B cell (primary cell): Measurements from ENCODE around the gene SACM1L.

Source experiments
- CTCF ChIP-seq: fragments of 200-600 bp; IDR thresholded peaks from one replicate; pipeline ENCODE4 v1.8.0; 2022; ENCODE audit warnings: antibody characterized with exemption, mild to moderate bottlenecking
- EZH2 ChIP-seq: IDR thresholded peaks from 2 replicates; pipeline ENCODE4 v1.6.1; 2012; ENCODE audit warnings: borderline replicate concordance, low read depth, mild to moderate bottlenecking, moderate library complexity, low read length; ENCODE audit not compliant: insufficient read depth, poor library complexity, severe bottlenecking

DNA sequence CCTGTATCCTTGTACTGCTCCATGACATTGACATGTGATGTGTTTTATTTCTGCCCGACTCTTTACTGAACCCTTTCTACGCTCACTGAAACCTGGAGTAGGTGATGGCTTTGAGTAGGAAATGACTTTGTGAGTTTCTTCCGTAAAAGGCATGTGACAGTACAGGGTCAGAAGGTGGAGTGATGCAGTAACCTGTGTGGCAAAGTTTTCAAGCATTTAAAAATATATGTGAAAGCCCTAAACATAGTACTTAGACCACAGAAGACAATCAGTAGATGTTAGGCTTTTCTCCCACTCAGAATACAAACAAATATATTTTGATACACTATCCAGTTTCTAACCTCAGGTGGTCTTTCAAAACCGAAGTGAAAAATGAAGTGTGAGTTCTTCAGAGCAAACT lies 31.3 kb upstream of the SACM1L start:
- no peak for TF ChIP-seq CTCF
- TF ChIP-seq EZH2: no peak
